ENCODE data around the gene CACNB1. TPM values are rescaled to one million over a fixed set of nuclear protein-coding genes. Genes with fewer than 3 reads are reported as not detected.
A peak's percentile ranks its signal among the peaks of the same experiment; 100 is the strongest.

Gene CACNB1
- total RNA-seq, 4 donors from 2014 or later, result 10.1 to 21.7 (median 11.6) TPM

- no peak for TF ChIP-seq EP300 (IDR thresholded peaks at IDR 0.05; ENCODE audit: low read depth)
- TF ChIP-seq, protein P1, sequence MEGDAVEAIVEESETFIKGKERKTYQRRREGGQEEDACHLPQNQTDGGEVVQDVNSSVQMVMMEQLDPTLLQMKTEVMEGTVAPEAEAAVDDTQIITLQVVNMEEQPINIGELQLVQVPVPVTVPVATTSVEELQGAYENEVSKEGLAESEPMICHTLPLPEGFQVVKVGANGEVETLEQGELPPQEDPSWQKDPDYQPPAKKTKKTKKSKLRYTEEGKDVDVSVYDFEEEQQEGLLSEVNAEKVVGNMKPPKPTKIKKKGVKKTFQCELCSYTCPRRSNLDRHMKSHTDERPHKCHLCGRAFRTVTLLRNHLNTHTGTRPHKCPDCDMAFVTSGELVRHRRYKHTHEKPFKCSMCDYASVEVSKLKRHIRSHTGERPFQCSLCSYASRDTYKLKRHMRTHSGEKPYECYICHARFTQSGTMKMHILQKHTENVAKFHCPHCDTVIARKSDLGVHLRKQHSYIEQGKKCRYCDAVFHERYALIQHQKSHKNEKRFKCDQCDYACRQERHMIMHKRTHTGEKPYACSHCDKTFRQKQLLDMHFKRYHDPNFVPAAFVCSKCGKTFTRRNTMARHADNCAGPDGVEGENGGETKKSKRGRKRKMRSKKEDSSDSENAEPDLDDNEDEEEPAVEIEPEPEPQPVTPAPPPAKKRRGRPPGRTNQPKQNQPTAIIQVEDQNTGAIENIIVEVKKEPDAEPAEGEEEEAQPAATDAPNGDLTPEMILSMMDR (IDR thresholded peaks at IDR 0.05), result no peak
- no peak for TF ChIP-seq POLR2A (IDR thresholded peaks at IDR 0.05)
- TF ChIP-seq POLR2AphosphoS5 (IDR thresholded peaks at IDR 0.05), result no peak
- DNase-seq, result no peak
- intact Hi-C loops (cut with DNase I; ENCODE audit: low total_unique reads), result no loop called here
- Histone ChIP-seq H3K4me3 (no peak overlapping the region), H3K27ac (no peak overlapping the region), H3K27me3 (no peaks in the 10 kb centered on the region), H3K36me3 (no peaks in the 10 kb centered on the region), H3K4me1 (peaks cover 0 to 19% (median 9%) of the 10 kb centered on the region in 4 donors), H3K9me3 (no peaks in the 10 kb centered on the region)
- WGBS, 2 donors (ENCODE audit: low coverage in 1 of 2), result 91% methylated on average over 12 of the region's 12 CpGs; no CpG with 5 or more reads in 1 of the 2 donors
- in situ Hi-C loops (cut with MboI; ENCODE audit: low pct_ligation_motif_present in 1 of 4, low pct_unique_long_range_greater_than_20kb in 1 of 4, low sequenced_read_pairs in 3 of 4), result loop anchor here in 1 of 4 donors (10.0 kb wide), 1 partner anchor 58 kb away; no protein-coding TSS in a partner anchor
Observed at GRCh38 chr17:39177256-39177655, 20.2 kb downstream of the CACNB1 start.

- intact Hi-C loops (cut with DNase I; ENCODE audit: low total_unique reads) (no loop called here), in situ Hi-C loops (cut with MboI; ENCODE audit: low pct_ligation_motif_present in 1 of 4, low pct_unique_long_range_greater_than_20kb in 1 of 4, low sequenced_read_pairs in 3 of 4) (loop anchor here in 1 of 4 donors (10.0 kb wide), 1 partner anchor 59 kb away; no protein-coding TSS in a partner anchor)
- H3K36me3 ChIP-seq, result no peaks in the 10 kb centered on the region
- H3K4me1 ChIP-seq, result peaks cover 0 to 19% (median 9%) of the 10 kb centered on the region in 4 donors
- H3K4me3 ChIP-seq, result no peak overlapping the region
- H3K9me3 ChIP-seq, result no peaks in the 10 kb centered on the region
- 74% methylated on average over 10 of the region's 10 CpGs; no CpG with 5 or more reads in 1 of the 2 donors for WGBS, 2 donors (ENCODE audit: low coverage in 1 of 2)
- TF ChIP-seq POLR2A (IDR thresholded peaks at IDR 0.05) (no peak), EP300 (IDR thresholded peaks at IDR 0.05; ENCODE audit: low read depth) (no peak), POLR2AphosphoS5 (IDR thresholded peaks at IDR 0.05) (no peak)
- TF ChIP-seq, protein P1 (IDR thresholded peaks at IDR 0.05), result no peak
- no peak overlapping the region for H3K27ac ChIP-seq
- no peaks in the 10 kb centered on the region for H3K27me3 ChIP-seq
- no peak for DNase-seq
Observed at GRCh38 chr17:39175695-39176093, 21.8 kb downstream of the CACNB1 start.

- DNase-seq, result peak; percentile 78
- H3K4me3 ChIP-seq, result no peak overlapping the region
- H3K4me1 ChIP-seq, result peaks cover 0 to 19% (median 9%) of the 10 kb centered on the region in 4 donors
- WGBS, 2 donors (ENCODE audit: low coverage in 1 of 2), result 58% methylated on average over 30 of the region's 35 CpGs; no CpG with 5 or more reads in 1 of the 2 donors
- no peaks in the 10 kb centered on the region for H3K36me3 ChIP-seq
- H3K27me3 ChIP-seq, result no peaks in the 10 kb centered on the region
- H3K27ac ChIP-seq, result no peak overlapping the region
- TF ChIP-seq EP300 (IDR thresholded peaks at IDR 0.05; ENCODE audit: low read depth), result no peak
- TF ChIP-seq, protein P1 (IDR thresholded peaks at IDR 0.05), result peak; percentile 80 to 92 (median 85)
- H3K9me3 ChIP-seq, result no peaks in the 10 kb centered on the region
- in situ Hi-C loops (cut with MboI; ENCODE audit: low pct_ligation_motif_present in 1 of 4, low pct_unique_long_range_greater_than_20kb in 1 of 4, low sequenced_read_pairs in 3 of 4) (loop anchor here in 2 of 4 donors (10.0 to 25.0 kb wide), 3 partner anchors 60 to 313 kb away; partner anchors contain the start of genes LASP1 (in 1 of the 2) and RPL23 (in 1 of the 2)), intact Hi-C loops (cut with DNase I; ENCODE audit: low total_unique reads) (no loop called here)
Observed at GRCh38 chr17:39174920-39175694, 22.4 kb downstream of the CACNB1 start.

GRCh38 chr17:39173526-39174274 is 23.8 kb downstream of the CACNB1 start:
- no peak overlapping the region for H3K4me3 ChIP-seq
- TF ChIP-seq POLR2AphosphoS5 (IDR thresholded peaks at IDR 0.05), result no peak
- no peak for TF ChIP-seq EP300 (IDR thresholded peaks at IDR 0.05; ENCODE audit: low read depth)
- TF ChIP-seq, protein P1 (IDR thresholded peaks at IDR 0.05), result no peak
- TF ChIP-seq POLR2A (IDR thresholded peaks at IDR 0.05), result no peak
- H3K9me3 ChIP-seq, result no peaks in the 10 kb centered on the region
- no peak overlapping the region for H3K27ac ChIP-seq
- 55 to 73% methylated on average over 2 to 10 of the region's 10 CpGs for WGBS, 2 donors (ENCODE audit: low coverage in 1 of 2)
- H3K36me3 ChIP-seq, result no peaks in the 10 kb centered on the region
- H3K27me3 ChIP-seq, result no peaks in the 10 kb centered on the region
- in situ Hi-C loops (cut with MboI; ENCODE audit: low pct_ligation_motif_present in 1 of 4, low pct_unique_long_range_greater_than_20kb in 1 of 4, low sequenced_read_pairs in 3 of 4) (loop anchor here in 2 of 4 donors (10.0 to 25.0 kb wide), 3 partner anchors 61 to 311 kb away; partner anchors contain the start of genes LASP1 (in 1 of the 2) and RPL23 (in 1 of the 2)), intact Hi-C loops (cut with DNase I; ENCODE audit: low total_unique reads) (no loop called here)
- DNase-seq, result no peak
- H3K4me1 ChIP-seq, result peaks cover 0 to 17% (median 6%) of the 10 kb centered on the region in 4 donors
